ENCODE results near the gene KLHL15.
"Not testable (repeated sequence)": the region's sequence is repeated elsewhere in the genome, so short reads cannot be mapped to it uniquely, and the experiment has no call there.

Gene KLHL15

GRCh38 chrX:24027086-24027485, at the start of gene KLHL15:
TSS of gene KLHL15 (minus strand) at chrX:24027186. CDS start at chrX:24006693, 20,493 bp downstream.
- DNase-seq (ENCODE audit: low read depth in 2 of 3, low spot score in 1 of 3) = no peak

- DNase-seq (ENCODE audit: low read depth in 2 of 3, low spot score in 1 of 3) = no peak
Observed at GRCh38 chrX:24069877-24070276, 42.9 kb upstream of the KLHL15 start.

- no peak for DNase-seq (ENCODE audit: low read depth in 2 of 3, low spot score in 1 of 3)
Observed at GRCh38 chrX:24063488-24063887, 36.5 kb upstream of the KLHL15 start.

- DNase-seq (ENCODE audit: low read depth in 2 of 3, low spot score in 1 of 3) = no peak
Observed at GRCh38 chrX:24055043-24055356, 28.0 kb upstream of the KLHL15 start.

GRCh38 chrX:24054182-24055042, 27.4 kb upstream of the KLHL15 start, which contains the start of gene EIF2S3:
TSS of gene EIF2S3 (plus strand) at chrX:24054956. CDS start at chrX:24054969, 13 bp downstream.
- peak; percentile 67 to 77 (median 71) for DNase-seq (ENCODE audit: low read depth in 2 of 3, low spot score in 1 of 3)

GRCh38 chrX:24050522-24051318, 23.7 kb upstream of the KLHL15 start:
- not testable (repeated sequence) for DNase-seq (ENCODE audit: low read depth in 2 of 3, low spot score in 1 of 3)

- not testable (repeated sequence) for DNase-seq (ENCODE audit: low read depth in 2 of 3, low spot score in 1 of 3)
Observed at GRCh38 chrX:24049643-24050042, 22.7 kb upstream of the KLHL15 start.

GRCh38 chrX:24046060-24046459, 19.1 kb upstream of the KLHL15 start:
- not testable (repeated sequence) for DNase-seq (ENCODE audit: low read depth in 2 of 3, low spot score in 1 of 3)

- no peak for DNase-seq (ENCODE audit: low read depth in 2 of 3, low spot score in 1 of 3)
Observed at GRCh38 chrX:24037729-24038128, 10.7 kb upstream of the KLHL15 start.

GRCh38 chrX:24034485-24034884, 7.5 kb upstream of the KLHL15 start:
- DNase-seq (ENCODE audit: low read depth in 2 of 3, low spot score in 1 of 3) = no peak

GRCh38 chrX:24030597-24030996, 3.6 kb upstream of the KLHL15 start:
- no peak for DNase-seq (ENCODE audit: low read depth in 2 of 3, low spot score in 1 of 3)

- no peak for DNase-seq (ENCODE audit: low read depth in 2 of 3, low spot score in 1 of 3)
Observed at GRCh38 chrX:24027985-24028384, 999 bp upstream of the KLHL15 start.

GRCh38 chrX:24026432-24026831, 554 bp downstream of the KLHL15 start:
- DNase-seq (ENCODE audit: low read depth in 2 of 3, low spot score in 1 of 3) = no peak

- DNase-seq (ENCODE audit: low read depth in 2 of 3, low spot score in 1 of 3) = peak in 1 of 3 donors; percentile 6
Observed at GRCh38 chrX:24025741-24026403, 1.1 kb downstream of the KLHL15 start.

- DNase-seq (ENCODE audit: low read depth in 2 of 3, low spot score in 1 of 3) = peak; percentile 63 to 76 (median 71)
Observed at GRCh38 chrX:24024819-24025740, 1.9 kb downstream of the KLHL15 start.

- DNase-seq (ENCODE audit: low read depth in 2 of 3, low spot score in 1 of 3) = no peak
Observed at GRCh38 chrX:24023972-24024669, 2.9 kb downstream of the KLHL15 start.

GRCh38 chrX:24023544-24023943, 3.4 kb downstream of the KLHL15 start:
- no peak for DNase-seq (ENCODE audit: low read depth in 2 of 3, low spot score in 1 of 3)

- no peak for DNase-seq (ENCODE audit: low read depth in 2 of 3, low spot score in 1 of 3)
Observed at GRCh38 chrX:24020306-24020876, 6.6 kb downstream of the KLHL15 start.

- DNase-seq (ENCODE audit: low read depth in 2 of 3, low spot score in 1 of 3) = no peak
Observed at GRCh38 chrX:24019448-24019847, 7.5 kb downstream of the KLHL15 start.

- DNase-seq (ENCODE audit: low read depth in 2 of 3, low spot score in 1 of 3) = no peak
Observed at GRCh38 chrX:24018809-24019208, 8.2 kb downstream of the KLHL15 start.
